Hematopoietic multipotent progenitor cell treated with erythropoietin and hydrocortisone succinate and interleukin-3 and kit ligand, for 4 days (in vitro differentiated cells): ENCODE data around the gene RGL3.
"Not testable (repeated sequence)": the region's sequence is repeated elsewhere in the genome, so short reads cannot be mapped to it uniquely, and the experiment has no call there.

Experiments used
- DNase-seq: peaks from one replicate; pipeline ENCODE4 v3.0.0-alpha.2; 2015

Gene RGL3

GRCh38 chr19:11356074-11356397, 63.1 kb downstream of the RGL3 start:
- DNase-seq = no peak

GRCh38 chr19:11355160-11356073, 63.7 kb downstream of the RGL3 start, which contains the start of gene PLPPR2:
PLPPR2 (plus strand) TSS chr19:11355432; CDS start chr19:11357674, 2,242 bp downstream.
- peak; percentile 97 for DNase-seq

GRCh38 chr19:11354102-11354501, 65.0 kb downstream of the RGL3 start:
- DNase-seq = not testable (repeated sequence)

GRCh38 chr19:11349171-11349570, 69.9 kb downstream of the RGL3 start:
- no peak for DNase-seq

- peak; percentile 43 for DNase-seq
These were observed 71.5 kb downstream of the RGL3 start for GRCh38 chr19:11347546-11348039.

- peak; percentile 100 for DNase-seq
These were observed 72.8 kb downstream of the RGL3 start, which contains the start of the genes CCDC159 and TMEM205 for GRCh38 chr19:11346104-11346940. CCDC159 (plus strand) TSS chr19:11346519; CDS start chr19:11346607, 88 bp downstream. TMEM205 (minus strand) TSS chr19:11346268; CDS start chr19:11345619, 649 bp downstream.

- DNase-seq = no peak
These were observed 73.9 kb downstream of the RGL3 start for GRCh38 chr19:11345122-11345803.
